Skeletal muscle tissue (tissue), 4 donors: ENCODE measurements around the gene KDM6B. TPM values are rescaled to one million over a fixed set of nuclear protein-coding genes. Genes with fewer than 3 reads are reported as not detected.

Source experiments
- H3K27ac ChIP-seq: one replicate; pipeline ENCODE4 v1.7.0; 2013; ENCODE audit warnings: mild to moderate bottlenecking, low read depth, low read length, inconsistent platforms
- H3K27me3 ChIP-seq, 3 donors: one replicate each; pipeline ENCODE4 v1.7.0; 2013; ENCODE audit warnings: low read length in 3 of 3; ENCODE audit not compliant: control insufficient read depth in 3 of 3, insufficient read depth in 3 of 3
- H3K36me3 ChIP-seq, 3 donors: one replicate each; pipeline ENCODE4 v1.7.0; 2013; ENCODE audit warnings: low read length in 3 of 3; ENCODE audit not compliant: control insufficient read depth in 3 of 3, insufficient read depth in 3 of 3
- H3K4me1 ChIP-seq, 3 donors: one replicate each; pipeline ENCODE4 v1.7.0; 2013; ENCODE audit warnings: low read length in 3 of 3, mild to moderate bottlenecking in 3 of 3; ENCODE audit not compliant: control insufficient read depth in 3 of 3, insufficient read depth in 3 of 3
- H3K4me3 ChIP-seq, 3 donors: one replicate each; pipeline ENCODE4 v1.7.0; 2013; ENCODE audit warnings: low read length in 3 of 3
- H3K9ac ChIP-seq, 3 donors: one replicate each; pipeline ENCODE4 v1.7.0; 2013; ENCODE audit warnings: low read length in 3 of 3, mild to moderate bottlenecking in 3 of 3, moderate library complexity in 2 of 3, low read depth in 1 of 3
- H3K9me3 ChIP-seq, 3 donors: one replicate each; pipeline ENCODE4 v1.7.0; 2013; ENCODE audit warnings: low read length in 3 of 3; ENCODE audit not compliant: control insufficient read depth in 3 of 3
- total RNA-seq: library from RNA; depleted of rRNA; stranded (reverse); fragments of >200 nt; gene quantifications from one replicate; pipeline ENCODE4 v1.2.3, GENCODE V29; 2014
- donor health status: Osteomylitis.

The KDM6B gene, protein sequence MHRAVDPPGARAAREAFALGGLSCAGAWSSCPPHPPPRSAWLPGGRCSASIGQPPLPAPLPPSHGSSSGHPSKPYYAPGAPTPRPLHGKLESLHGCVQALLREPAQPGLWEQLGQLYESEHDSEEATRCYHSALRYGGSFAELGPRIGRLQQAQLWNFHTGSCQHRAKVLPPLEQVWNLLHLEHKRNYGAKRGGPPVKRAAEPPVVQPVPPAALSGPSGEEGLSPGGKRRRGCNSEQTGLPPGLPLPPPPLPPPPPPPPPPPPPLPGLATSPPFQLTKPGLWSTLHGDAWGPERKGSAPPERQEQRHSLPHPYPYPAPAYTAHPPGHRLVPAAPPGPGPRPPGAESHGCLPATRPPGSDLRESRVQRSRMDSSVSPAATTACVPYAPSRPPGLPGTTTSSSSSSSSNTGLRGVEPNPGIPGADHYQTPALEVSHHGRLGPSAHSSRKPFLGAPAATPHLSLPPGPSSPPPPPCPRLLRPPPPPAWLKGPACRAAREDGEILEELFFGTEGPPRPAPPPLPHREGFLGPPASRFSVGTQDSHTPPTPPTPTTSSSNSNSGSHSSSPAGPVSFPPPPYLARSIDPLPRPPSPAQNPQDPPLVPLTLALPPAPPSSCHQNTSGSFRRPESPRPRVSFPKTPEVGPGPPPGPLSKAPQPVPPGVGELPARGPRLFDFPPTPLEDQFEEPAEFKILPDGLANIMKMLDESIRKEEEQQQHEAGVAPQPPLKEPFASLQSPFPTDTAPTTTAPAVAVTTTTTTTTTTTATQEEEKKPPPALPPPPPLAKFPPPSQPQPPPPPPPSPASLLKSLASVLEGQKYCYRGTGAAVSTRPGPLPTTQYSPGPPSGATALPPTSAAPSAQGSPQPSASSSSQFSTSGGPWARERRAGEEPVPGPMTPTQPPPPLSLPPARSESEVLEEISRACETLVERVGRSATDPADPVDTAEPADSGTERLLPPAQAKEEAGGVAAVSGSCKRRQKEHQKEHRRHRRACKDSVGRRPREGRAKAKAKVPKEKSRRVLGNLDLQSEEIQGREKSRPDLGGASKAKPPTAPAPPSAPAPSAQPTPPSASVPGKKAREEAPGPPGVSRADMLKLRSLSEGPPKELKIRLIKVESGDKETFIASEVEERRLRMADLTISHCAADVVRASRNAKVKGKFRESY (N-terminal part only)
- 2.6 TPM for total RNA-seq

DNA sequence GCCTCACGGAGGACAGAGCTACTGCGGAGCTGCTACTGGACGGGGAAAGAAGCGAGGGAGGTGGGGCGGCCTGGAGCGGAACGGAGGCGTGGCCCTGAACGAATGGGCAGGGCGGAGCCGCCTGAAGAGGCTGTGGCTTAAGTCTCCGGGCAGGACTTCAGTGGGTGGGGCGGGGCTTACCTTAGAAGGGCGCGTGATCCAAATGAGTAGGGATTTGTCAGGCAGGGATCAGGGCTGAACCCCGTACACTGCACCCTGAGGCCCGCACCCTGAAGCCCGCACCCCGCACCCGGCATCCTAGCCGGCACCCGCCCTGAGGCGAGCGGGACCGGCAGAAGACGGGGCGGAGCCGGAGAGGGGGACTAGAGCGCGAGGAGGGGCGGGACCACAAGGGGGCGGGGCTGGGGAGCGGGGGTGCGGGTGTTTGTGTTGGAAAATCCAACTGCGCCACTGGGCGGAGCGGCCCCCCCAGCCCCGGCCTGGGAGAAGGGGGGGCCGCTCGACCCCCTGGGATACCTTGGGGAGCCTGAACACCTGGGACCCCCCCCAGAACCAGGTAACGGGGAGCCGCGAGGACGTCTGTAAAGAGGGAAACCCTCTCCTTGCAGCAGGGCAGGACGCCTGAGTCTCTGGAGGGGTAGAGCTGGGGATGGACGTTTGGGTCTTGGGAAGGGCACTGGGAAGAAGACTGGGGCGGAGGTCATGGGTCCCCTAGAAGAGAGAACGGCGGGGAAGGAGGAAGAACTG lies at the start of gene KDM6B:
Gene KDM6B, plus strand, starts transcription at position 423 of the 747 bp plus-strand sequence. CDS start 11,338 bp downstream, outside the sequence.
- peaks cover 26 to 39% (median 28%) of the 10 kb centered on the region in 3 donors for H3K4me1 ChIP-seq
- peak within 1 kb of the TSS; percentile 95 to 99 (median 97) for H3K9ac ChIP-seq
- peak within 1 kb of the TSS; percentile 100 for H3K27ac ChIP-seq
- H3K36me3 ChIP-seq, result no peaks in the 10 kb centered on the region
- H3K27me3 ChIP-seq, result no peaks in the 10 kb centered on the region
- no peaks in the 10 kb centered on the region for H3K9me3 ChIP-seq
- H3K4me3 ChIP-seq, result peak within 1 kb of the TSS; percentile 83 to 97 (median 94)

DNA sequence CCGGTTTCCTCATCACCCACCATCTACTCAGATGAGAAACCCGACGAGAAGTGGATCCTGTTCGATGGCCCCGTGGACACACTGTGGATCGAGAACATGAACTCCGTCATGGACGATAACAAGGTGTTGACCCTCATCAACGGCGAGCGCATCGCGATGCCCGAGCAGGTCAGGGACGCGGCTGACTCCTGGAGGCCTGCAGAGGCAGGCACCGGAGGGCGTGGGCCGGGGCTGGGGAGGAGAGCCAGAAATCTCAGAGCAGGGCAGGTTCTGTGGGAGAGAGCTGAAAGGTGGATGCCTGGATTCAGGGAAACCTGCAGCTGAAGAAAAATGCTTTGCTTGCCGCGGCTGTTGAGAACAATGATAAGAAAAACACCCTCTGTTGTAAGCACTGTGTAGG lies 47.2 kb upstream of the KDM6B start:
- no peaks in the 10 kb centered on the region for H3K4me1 ChIP-seq

DNA sequence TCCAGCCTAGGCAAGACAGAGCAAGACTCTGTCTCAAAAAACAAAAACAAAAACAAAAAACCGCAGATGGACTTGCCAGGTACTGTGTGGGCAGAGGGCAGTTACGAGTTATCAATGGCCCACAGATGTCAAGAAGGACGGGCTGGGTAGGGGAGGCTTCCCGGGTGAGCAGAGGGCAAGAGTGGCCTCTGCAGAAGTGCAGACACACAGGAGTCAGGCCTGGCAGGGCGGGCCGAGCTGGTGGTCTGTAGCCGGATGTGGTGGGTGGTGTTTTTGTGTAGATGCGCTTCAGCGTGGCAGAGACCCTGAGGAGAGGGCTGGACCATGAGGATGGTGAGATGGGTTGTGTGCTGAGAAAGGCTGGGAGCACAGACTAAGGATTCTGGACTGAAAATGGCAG lies 44.9 kb upstream of the KDM6B start:
- H3K4me1 ChIP-seq, result no peaks in the 10 kb centered on the region
- no peak overlapping the region for H3K4me3 ChIP-seq
- H3K36me3 ChIP-seq, result no peaks in the 10 kb centered on the region
- H3K9me3 ChIP-seq, result no peaks in the 10 kb centered on the region
- H3K27me3 ChIP-seq, result peaks cover 0 to 2% (median 0%) of the 10 kb centered on the region in 3 donors
- H3K27ac ChIP-seq, result no peak overlapping the region
- H3K9ac ChIP-seq, result no peak overlapping the region

More for the DNA sequence above, 47.2 kb upstream of the KDM6B start:
- no peak overlapping the region for H3K9ac ChIP-seq
- H3K27ac ChIP-seq, result no peak overlapping the region
- peaks cover 0 to 2% (median 0%) of the 10 kb centered on the region in 3 donors for H3K27me3 ChIP-seq
- no peak overlapping the region for H3K4me3 ChIP-seq
- H3K36me3 ChIP-seq, result no peaks in the 10 kb centered on the region
- H3K9me3 ChIP-seq, result no peaks in the 10 kb centered on the region

DNA sequence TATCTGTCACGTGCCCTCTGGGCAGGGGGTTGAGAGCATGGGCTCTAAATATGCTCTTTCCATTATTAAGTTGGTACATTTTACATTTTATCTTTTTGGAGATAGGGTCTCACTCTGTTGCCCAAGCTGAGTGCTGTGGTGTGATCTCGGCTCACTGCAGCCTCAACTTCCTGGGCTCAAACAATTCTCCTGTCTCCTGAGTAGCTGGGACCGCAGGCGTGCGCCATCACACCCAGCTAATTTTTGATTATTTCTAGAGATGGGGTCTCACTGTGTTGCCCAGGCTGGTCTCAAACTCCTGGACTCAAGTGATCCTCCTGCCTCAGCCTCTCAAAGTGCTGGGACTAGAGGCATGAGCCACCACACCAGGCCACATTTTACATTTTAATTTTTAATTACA lies 43.9 kb upstream of the KDM6B start:
- H3K9ac ChIP-seq, result no peak overlapping the region
- no peaks in the 10 kb centered on the region for H3K4me1 ChIP-seq
- no peaks in the 10 kb centered on the region for H3K9me3 ChIP-seq
- no peaks in the 10 kb centered on the region for H3K36me3 ChIP-seq
- no peak overlapping the region for H3K27ac ChIP-seq
- peaks cover 0 to 6% (median 0%) of the 10 kb centered on the region in 3 donors for H3K27me3 ChIP-seq
- no peak overlapping the region for H3K4me3 ChIP-seq

DNA sequence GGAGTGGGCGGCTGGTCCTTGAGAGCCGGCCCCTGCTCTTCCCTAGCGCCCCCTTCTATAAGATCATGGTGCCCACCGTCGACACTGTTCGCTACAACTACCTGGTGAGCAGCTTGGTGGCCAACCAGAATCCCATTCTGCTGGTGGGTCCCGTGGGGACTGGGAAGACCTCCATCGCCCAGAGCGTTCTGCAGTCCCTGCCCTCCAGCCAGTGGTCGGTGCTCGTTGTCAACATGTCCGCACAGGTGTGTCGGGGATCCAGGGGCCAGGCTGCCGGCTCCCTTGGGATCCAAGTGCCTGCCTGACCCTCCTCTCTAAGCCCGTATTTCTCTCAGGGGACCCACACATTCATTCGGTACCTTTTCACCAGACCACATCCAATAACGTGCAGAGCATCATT lies 41.4 kb upstream of the KDM6B start:
- H3K4me3 ChIP-seq, result no peak overlapping the region
- peaks cover 0 to 8% (median 0%) of the 10 kb centered on the region in 3 donors for H3K27me3 ChIP-seq
- no peak overlapping the region for H3K27ac ChIP-seq

DNA sequence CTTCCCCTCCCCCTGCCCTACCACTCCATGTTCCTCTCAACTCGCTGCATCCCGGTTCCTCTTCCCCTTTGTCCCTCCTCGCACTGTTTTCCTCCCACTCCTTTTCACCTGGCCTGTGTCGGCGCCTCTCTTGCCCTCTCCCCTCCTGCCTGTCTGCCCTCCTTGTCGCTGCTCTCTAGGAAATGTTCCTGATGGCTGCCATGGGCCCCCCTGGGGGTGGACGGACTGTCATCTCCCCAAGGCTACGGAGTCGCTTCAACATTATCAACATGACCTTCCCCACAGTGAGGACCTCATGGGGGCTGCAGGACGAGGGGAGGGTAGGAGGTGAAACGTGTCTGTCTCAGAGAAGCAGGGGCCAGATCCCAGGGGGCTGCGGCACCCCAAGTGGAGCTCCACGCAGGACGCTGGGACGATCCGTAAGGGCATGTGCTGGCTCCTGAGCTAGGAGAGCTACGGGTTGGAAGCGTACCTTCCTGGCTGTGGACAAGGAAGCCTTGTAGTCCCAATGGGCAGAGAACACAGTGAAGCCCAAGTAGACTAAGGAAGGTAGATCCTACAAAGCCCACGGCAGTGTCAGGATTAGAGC lies 39.8 kb upstream of the KDM6B start:
- H3K9me3 ChIP-seq, result no peaks in the 10 kb centered on the region
- H3K9ac ChIP-seq, result no peak overlapping the region
- no peak overlapping the region for H3K4me3 ChIP-seq
- H3K36me3 ChIP-seq, result no peaks in the 10 kb centered on the region
- peaks cover 0 to 14% (median 0%) of the 10 kb centered on the region in 3 donors for H3K27me3 ChIP-seq
- H3K4me1 ChIP-seq, result no peaks in the 10 kb centered on the region
- no peak overlapping the region for H3K27ac ChIP-seq

More for the DNA sequence above, 41.4 kb upstream of the KDM6B start:
- H3K9ac ChIP-seq, result no peak overlapping the region
- H3K9me3 ChIP-seq, result no peaks in the 10 kb centered on the region
- H3K4me1 ChIP-seq, result no peaks in the 10 kb centered on the region
- H3K36me3 ChIP-seq, result no peaks in the 10 kb centered on the region

DNA sequence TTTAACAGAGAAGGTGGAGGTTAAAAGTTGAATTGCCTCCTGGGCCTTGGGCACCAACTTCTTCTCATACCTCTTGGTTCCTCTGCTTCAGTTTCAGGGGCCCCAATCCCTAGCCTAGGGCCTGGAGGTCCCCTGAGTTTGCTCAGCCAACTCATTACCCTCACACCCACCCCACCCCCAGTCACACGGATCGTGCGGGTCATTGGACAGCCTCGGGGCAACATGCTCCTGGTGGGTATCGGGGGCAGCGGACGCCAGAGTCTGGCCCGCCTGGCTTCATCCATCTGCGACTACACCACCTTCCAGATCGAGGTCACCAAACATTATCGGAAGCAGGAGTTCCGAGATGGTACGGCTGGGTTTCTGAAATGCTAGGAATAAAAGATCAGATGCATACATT lies 36.0 kb upstream of the KDM6B start:
- Histone ChIP-seq H3K36me3 (no peaks in the 10 kb centered on the region), H3K27ac (no peak overlapping the region), H3K27me3 (peaks cover 0 to 26% (median 6%) of the 10 kb centered on the region in 3 donors), H3K9ac (no peak overlapping the region), H3K9me3 (no peaks in the 10 kb centered on the region), H3K4me1 (no peaks in the 10 kb centered on the region), H3K4me3 (no peak overlapping the region)

DNA sequence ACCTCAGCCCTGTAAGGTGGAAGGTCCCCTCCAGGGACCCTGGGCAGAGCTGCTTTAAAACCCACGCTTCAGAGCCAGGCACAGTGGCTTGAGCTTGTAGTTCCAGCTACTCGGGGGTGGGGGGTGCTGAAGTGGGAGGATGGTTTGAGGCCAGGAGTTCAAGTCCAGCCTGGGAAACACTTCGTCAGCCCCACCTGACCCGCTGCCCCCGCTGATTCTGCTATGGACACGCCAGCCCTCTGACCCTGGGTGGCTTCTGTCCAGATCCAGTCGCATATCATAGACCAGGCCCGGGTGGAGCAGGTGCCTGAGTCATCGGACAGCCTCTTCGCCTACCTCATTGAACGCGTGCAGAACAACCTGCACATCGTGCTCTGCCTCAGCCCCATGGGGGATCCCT lies 35.2 kb upstream of the KDM6B start:
- Histone ChIP-seq H3K9ac (no peak overlapping the region), H3K4me1 (no peaks in the 10 kb centered on the region), H3K27ac (no peak overlapping the region), H3K36me3 (no peaks in the 10 kb centered on the region), H3K27me3 (peaks cover 3 to 27% (median 6%) of the 10 kb centered on the region in 3 donors), H3K4me3 (no peak overlapping the region), H3K9me3 (no peaks in the 10 kb centered on the region)

DNA sequence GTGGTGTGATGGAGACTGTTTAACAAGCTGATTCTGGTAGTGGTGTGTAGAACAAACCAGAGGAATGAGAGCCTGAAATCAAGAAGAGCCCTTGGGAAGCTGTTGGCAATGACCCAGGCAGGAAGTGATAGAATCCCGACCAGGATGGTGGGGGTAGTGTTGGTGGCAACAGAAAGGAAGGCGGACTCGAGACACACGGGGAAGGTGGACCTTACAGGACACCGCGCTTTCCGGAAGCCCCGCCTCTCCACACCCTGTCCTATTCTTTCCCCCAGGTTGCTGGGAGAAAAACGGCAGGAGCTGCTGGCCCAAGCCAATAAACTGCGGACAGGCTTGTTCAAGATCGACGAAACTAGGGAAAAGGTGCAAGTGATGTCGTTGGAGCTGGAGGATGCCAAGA lies 30.0 kb upstream of the KDM6B start:
- H3K9ac ChIP-seq, result no peak overlapping the region
- H3K27ac ChIP-seq, result no peak overlapping the region
- peaks cover 10 to 25% (median 10%) of the 10 kb centered on the region in 3 donors for H3K27me3 ChIP-seq
- H3K36me3 ChIP-seq, result no peaks in the 10 kb centered on the region
- H3K9me3 ChIP-seq, result no peaks in the 10 kb centered on the region
- H3K4me3 ChIP-seq, result no peak overlapping the region
- no peaks in the 10 kb centered on the region for H3K4me1 ChIP-seq
